MM.1S (cell line): ENCODE data around the gene ITGA4.

Experiments
- DNase-seq: peaks from one replicate; pipeline ENCODE4 v3.0.0-alpha.2; 2015
- H2AFZ ChIP-seq: fragments of 300-600 bp; sonication (generic); 2 replicates; pipeline ENCODE4 v1.6.0; 2016; ENCODE audit warnings: antibody characterized with exemption, low read length
- H3F3A ChIP-seq: fragments of 300-600 bp; sonication (generic); 2 replicates; pipeline ENCODE4 v1.6.1; 2016; ENCODE audit warnings: mild to moderate bottlenecking, antibody characterized with exemption, low read length, moderate library complexity, mixed read lengths; ENCODE audit not compliant: insufficient read depth
- H3K27ac ChIP-seq: fragments of 300-600 bp; sonication (generic); 2 replicates; pipeline ENCODE4 v1.5.1; 2016; ENCODE audit warnings: mild to moderate bottlenecking, low read length
- H3K27me3 ChIP-seq: fragments of 300-600 bp; sonication (generic); replicated peaks from 2 replicates; pipeline ENCODE4 v1.6.0; 2016; ENCODE audit warnings: low read length; ENCODE audit not compliant: insufficient read depth
- H3K36me3 ChIP-seq: fragments of 300-600 bp; sonication (generic); replicated peaks from 2 replicates; pipeline ENCODE4 v1.6.1; 2016; ENCODE audit warnings: mild to moderate bottlenecking, low read length, mixed read lengths; ENCODE audit not compliant: insufficient read depth
- H3K4me1 ChIP-seq: fragments of 300-600 bp; sonication (generic); 2 replicates; pipeline ENCODE4 v1.6.1; 2016; ENCODE audit warnings: low read length, mixed read lengths
- H3K4me2 ChIP-seq: fragments of 300-600 bp; sonication (generic); 2 replicates; pipeline ENCODE4 v1.6.0; 2016; ENCODE audit warnings: low read depth, low read length
- H3K4me3 ChIP-seq: fragments of 300-600 bp; sonication (generic); 2 replicates; pipeline ENCODE4 v1.5.1; 2016; ENCODE audit warnings: low read length, mixed read lengths
- H3K79me2 ChIP-seq: fragments of 300-600 bp; sonication (generic); 2 replicates; pipeline ENCODE4 v1.6.1; 2016; ENCODE audit warnings: mixed run types, low read length, mixed read lengths
- H3K9ac ChIP-seq: fragments of 300-600 bp; sonication (generic); 2 replicates; pipeline ENCODE4 v1.6.1; 2016; ENCODE audit warnings: low read length, mixed read lengths
- H3K9me2 ChIP-seq: fragments of 300-600 bp; sonication (generic); replicated peaks from 2 replicates; pipeline ENCODE4 v1.6.1; 2016; ENCODE audit warnings: mild to moderate bottlenecking, low read length, mixed read lengths; ENCODE audit not compliant: insufficient read depth
- H3K9me3 ChIP-seq: fragments of 300-600 bp; sonication (generic); replicated peaks from 2 replicates; pipeline ENCODE4 v1.6.1; 2016; ENCODE audit warnings: mild to moderate bottlenecking, low read length, mixed read lengths; ENCODE audit not compliant: insufficient read depth
- H4K20me1 ChIP-seq: fragments of 300-600 bp; sonication (generic); 2 replicates; pipeline ENCODE4 v1.6.1; 2016; ENCODE audit warnings: mild to moderate bottlenecking, low read length, moderate library complexity, mixed read lengths; ENCODE audit not compliant: insufficient read depth
- CTCF ChIP-seq: fragments of 300-600 bp; sonication (generic); IDR thresholded peaks from 2 replicates; pipeline ENCODE4 v1.5.1; 2016; ENCODE audit warnings: antibody characterized with exemption, low read length, mixed read lengths
- EZH2 ChIP-seq: fragments of 300-600 bp; sonication (generic); optimal IDR thresholded peaks from 2 replicates; pipeline ENCODE3; 2017; ENCODE audit warnings: low read depth, mild to moderate bottlenecking, antibody characterized with exemption, low read length, mixed read lengths
- EZH2phosphoT487 ChIP-seq: fragments of 300-600 bp; sonication (generic); IDR thresholded peaks from 2 replicates; pipeline ENCODE4 v1.6.1; 2018; ENCODE audit warnings: antibody characterized with exemption, low read length

Gene ITGA4

DNA sequence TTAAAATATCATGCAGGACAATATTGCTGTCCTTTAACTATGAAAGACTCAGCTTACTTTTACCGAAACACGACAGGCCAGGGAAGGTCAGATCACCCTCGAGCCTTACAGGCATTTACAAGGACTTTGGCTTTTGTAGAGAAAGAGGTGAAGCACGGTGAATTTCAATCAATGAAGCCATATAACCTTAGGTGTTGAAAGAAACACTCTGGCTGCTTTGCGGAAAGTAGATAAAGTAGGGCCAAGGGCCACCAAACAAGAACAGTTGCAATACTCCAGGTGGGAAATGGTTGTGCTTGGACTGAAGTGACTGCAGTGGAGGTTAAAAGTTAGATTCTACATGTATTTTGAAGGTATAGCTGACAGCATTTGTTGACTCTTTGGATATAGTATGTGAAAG is 119.2 kb downstream of the ITGA4 start:
- H3K27me3 ChIP-seq, result no peaks in the 10 kb centered on the region
- no peaks in the 10 kb centered on the region for H3K9me3 ChIP-seq
- H3K27ac ChIP-seq, result no peak overlapping the region
- peaks cover 15% of the 10 kb centered on the region for H3K4me1 ChIP-seq
- no peaks in the 10 kb centered on the region for H3K79me2 ChIP-seq
- H3K4me3 ChIP-seq, result no peak overlapping the region
- no peak for TF ChIP-seq EZH2
- no peak for TF ChIP-seq CTCF
- no peak for TF ChIP-seq EZH2phosphoT487
- no peak for DNase-seq
- no peak overlapping the region for H3K4me2 ChIP-seq
- H3K9me2 ChIP-seq, result no peaks in the 10 kb centered on the region
- H3K9ac ChIP-seq, result no peak overlapping the region
- H2AFZ ChIP-seq, result no peak overlapping the region
- H3K36me3 ChIP-seq, result no peaks in the 10 kb centered on the region
- H4K20me1 ChIP-seq, result no peaks in the 10 kb centered on the region
- H3F3A ChIP-seq, result peaks cover 4% of the 10 kb centered on the region; the same call in 1 of the 2 replicates

DNA sequence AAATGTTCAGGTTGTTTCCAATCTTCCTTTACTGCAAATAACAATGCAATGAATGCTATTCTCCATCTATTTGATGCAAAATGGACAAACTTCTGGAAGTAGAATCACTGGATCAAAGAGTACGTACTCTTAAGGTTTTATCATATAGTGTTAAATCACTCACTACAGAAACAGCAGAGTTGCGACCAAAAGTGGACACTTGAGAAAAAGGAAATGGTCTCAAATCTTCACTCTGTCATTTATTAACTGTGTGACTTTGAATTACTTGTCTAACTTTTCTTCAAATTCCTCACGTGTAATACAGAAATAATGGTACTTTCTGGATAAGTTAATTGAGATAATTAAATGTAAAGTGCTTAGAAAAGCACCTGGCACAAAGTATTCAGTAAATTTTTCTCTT is 121.6 kb downstream of the ITGA4 start:
- no peak overlapping the region for H3K9ac ChIP-seq
- H3K79me2 ChIP-seq, result no peaks in the 10 kb centered on the region
- no peak overlapping the region for H3K27ac ChIP-seq
- no peaks in the 10 kb centered on the region for H3K27me3 ChIP-seq
- DNase-seq, result no peak
- H2AFZ ChIP-seq, result no peak overlapping the region
- H3K4me2 ChIP-seq, result no peak overlapping the region
- H3K36me3 ChIP-seq, result no peaks in the 10 kb centered on the region
- H3K9me2 ChIP-seq, result no peaks in the 10 kb centered on the region
- TF ChIP-seq EZH2phosphoT487 (no peak), EZH2 (no peak)
- no peaks in the 10 kb centered on the region for H3K9me3 ChIP-seq
- H3K4me3 ChIP-seq, result no peak overlapping the region
- no peaks in the 10 kb centered on the region for H4K20me1 ChIP-seq
- H3K4me1 ChIP-seq, result peaks cover 18% of the 10 kb centered on the region
- H3F3A ChIP-seq, result peaks cover 4% of the 10 kb centered on the region; the same call in 1 of the 2 replicates

DNA sequence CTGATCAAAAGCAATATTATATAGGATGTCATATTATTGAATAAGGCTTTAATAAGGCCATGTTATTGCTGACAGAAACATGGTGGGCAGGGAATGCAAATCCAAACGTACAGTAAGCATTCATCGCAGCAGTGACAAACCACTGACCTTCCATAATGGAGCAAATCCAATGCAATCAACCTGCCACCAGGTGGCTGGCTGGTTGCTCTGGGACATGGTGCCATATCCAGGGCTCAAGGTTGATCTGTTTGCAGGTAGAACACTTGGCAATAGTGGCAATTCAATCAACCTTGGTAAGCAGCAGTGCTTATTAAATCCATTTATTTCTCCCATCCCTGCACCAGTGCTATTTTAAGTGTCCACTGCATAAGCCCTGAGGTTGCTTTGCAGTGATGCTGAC is 124.3 kb downstream of the ITGA4 start:
- peak; percentile 24 for TF ChIP-seq CTCF
- TF ChIP-seq EZH2phosphoT487, result no peak
- TF ChIP-seq EZH2, result no peak
- Histone ChIP-seq H3K4me3 (no peak overlapping the region), H3K36me3 (no peaks in the 10 kb centered on the region), H2AFZ (no peak overlapping the region), H3K79me2 (no peaks in the 10 kb centered on the region), H3K27me3 (no peaks in the 10 kb centered on the region), H3K4me1 (peaks cover 34% of the 10 kb centered on the region), H3K27ac (no peak overlapping the region), H3F3A (peaks cover 18% of the 10 kb centered on the region), H3K9me3 (no peaks in the 10 kb centered on the region), H3K4me2 (no peak overlapping the region), H3K9ac (no peak overlapping the region), H4K20me1 (no peaks in the 10 kb centered on the region), H3K9me2 (no peaks in the 10 kb centered on the region)
- DNase-seq, result no peak

DNA sequence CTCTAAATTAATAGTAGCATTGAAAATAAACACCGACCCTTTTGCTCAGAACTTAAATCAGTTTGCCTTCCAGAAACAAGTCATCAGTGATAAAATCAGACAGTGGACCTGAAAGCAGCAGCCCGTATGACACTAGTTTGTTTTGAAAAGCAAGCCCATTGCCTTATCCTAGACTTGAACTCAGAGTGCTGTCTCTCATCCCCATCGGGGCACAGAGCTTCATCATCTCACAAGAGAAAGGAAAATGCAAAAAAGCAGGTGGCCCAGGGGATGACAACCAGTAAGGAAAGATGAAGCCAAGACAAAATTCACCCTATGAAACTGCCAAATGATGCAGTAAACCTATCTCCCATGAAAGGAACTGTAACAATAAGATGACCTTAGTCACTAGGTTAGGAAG is 128.5 kb downstream of the ITGA4 start:
- H4K20me1 ChIP-seq, result no peaks in the 10 kb centered on the region
- no peaks in the 10 kb centered on the region for H3K27me3 ChIP-seq
- peak overlapping the region; percentile 68 for H2AFZ ChIP-seq
- H3K79me2 ChIP-seq, result no peaks in the 10 kb centered on the region
- H3F3A ChIP-seq, result peaks cover 23% of the 10 kb centered on the region
- H3K4me1 ChIP-seq, result peaks cover 36% of the 10 kb centered on the region
- DNase-seq, result no peak
- 0 out of 2 replicates have a peak overlapping the region, but pooled peaks have one; percentile 11 for H3K9ac ChIP-seq
- no peak for TF ChIP-seq EZH2phosphoT487
- no peak for TF ChIP-seq CTCF
- no peak for TF ChIP-seq EZH2
- peak overlapping the region; percentile 85 for H3K4me2 ChIP-seq
- H3K9me2 ChIP-seq, result no peaks in the 10 kb centered on the region
- peak overlapping the region; percentile 74; the same call in 1 of the 2 replicates for H3K27ac ChIP-seq
- no peaks in the 10 kb centered on the region for H3K9me3 ChIP-seq
- peak overlapping the region; percentile 46 for H3K4me3 ChIP-seq
- H3K36me3 ChIP-seq, result no peaks in the 10 kb centered on the region
